Lung (tissue), 12 donors: Measurements from ENCODE around the gene HRH3. TPM values are rescaled to one million over a fixed set of nuclear protein-coding genes. Genes with fewer than 3 reads are reported as not detected.

Experiments used
- ATAC-seq: fragments of 200-7000 bp; cut with Tn5 transposase; one replicate; pipeline ENCODE4 v1.9.1; 2020; ENCODE audit warnings: moderate number of reproducible peaks; ENCODE audit not compliant: insufficient read depth, low FRiP score
- DNase-seq, 3 donors: peaks; one replicate each; pipeline ENCODE4 v3.0.0-alpha.2; 2013 to 2017
- H3K27ac ChIP-seq, 2 donors: one replicate each; pipeline ENCODE4 v1.5.1; 2013; ENCODE audit warnings: mild to moderate bottlenecking in 2 of 2, moderate library complexity in 2 of 2, control low read depth in 1 of 2, inconsistent platforms in 1 of 2, low read depth in 1 of 2, low read length in 1 of 2
- H3K27me3 ChIP-seq, 3 donors: one replicate each; pipeline ENCODE4 v1.5.1; 2013; ENCODE audit warnings: low read length in 2 of 3; ENCODE audit not compliant: control insufficient read depth in 3 of 3, insufficient read depth in 3 of 3
- H3K36me3 ChIP-seq, 4 donors: one replicate each; pipeline ENCODE4 v1.5.1; 2013; ENCODE audit warnings: low read length in 4 of 4, mild to moderate bottlenecking in 1 of 4, moderate library complexity in 1 of 4; ENCODE audit not compliant: control insufficient read depth in 4 of 4, insufficient read depth in 4 of 4
- H3K4me1 ChIP-seq, 5 donors: one replicate each; pipeline ENCODE4 v1.5.1; 2013; ENCODE audit warnings: low read length in 5 of 5, mild to moderate bottlenecking in 2 of 5, moderate library complexity in 1 of 5; ENCODE audit not compliant: control insufficient read depth in 5 of 5, insufficient read depth in 5 of 5
- H3K4me3 ChIP-seq: one replicate; pipeline ENCODE4 v1.5.1; 2013; ENCODE audit warnings: mild to moderate bottlenecking, control low read depth, moderate library complexity
- H3K9ac ChIP-seq, 2 donors: one replicate each; pipeline ENCODE4 v1.5.1; 2013; ENCODE audit warnings: low read length in 2 of 2, control low read depth in 1 of 2; ENCODE audit not compliant: insufficient read depth in 1 of 2
- H3K9me3 ChIP-seq, 4 donors: one replicate each; pipeline ENCODE4 v1.5.1; 2013; ENCODE audit warnings: low read length in 3 of 4, mild to moderate bottlenecking in 1 of 4, moderate library complexity in 1 of 4; ENCODE audit not compliant: control insufficient read depth in 4 of 4, insufficient read depth in 3 of 4
- CTCF ChIP-seq: IDR thresholded peaks from 2 replicates; pipeline ENCODE4 v1.5.1; 2012; ENCODE audit warnings: mild to moderate bottlenecking; ENCODE audit errors: control extremely low read depth, extremely low read depth
- WGBS, 2 donors: extraction: QIAGEN DNeasy Blood & Tissue Kit; methylation state at CpG; one replicate each; pipeline ENCODE4 v1.1.7; 2013; 5-methylcytosine and 5-hydroxymethylcytosine counted together
- polyA plus RNA-seq, 2 donors: library from polyadenylated mRNA; stranded (reverse); fragments of 200-250 nt; gene quantifications; one replicate each; pipeline ENCODE4 v1.2.1, GENCODE V29; 2013
- total RNA-seq, 2 donors: library from RNA; depleted of rRNA in 1 of 2; stranded (reverse); fragments of >200 nt in 1 of 2; gene quantifications; one replicate each; pipeline ENCODE4 v1.2.1, GENCODE V29; 2014 to 2021
- donor health status: control.
- donor health status: control.
- donor health status: Bipolar disorder and iron deficiency.
- donor health status: healthy.
- donor health status: DM: yes; HTN: yes; CAD: no.

The HRH3 gene
- total and polyA plus RNA-seq, 4 donors = not detected

- DNase-seq = no peak
- WGBS, 2 donors = 92 to 95% methylated on average over 10 of the region's 10 CpGs
- Histone ChIP-seq H3K36me3 (peaks cover 6 to 43% (median 23%) of the 10 kb centered on the region in 4 donors), H3K9me3 (peaks cover 0 to 4% (median 0%) of the 10 kb centered on the region in 4 donors), H3K4me1 (peaks cover 0 to 2% (median 0%) of the 10 kb centered on the region in 5 donors), H3K27me3 (no peaks in the 10 kb centered on the region), H3K9ac (no peak overlapping the region), H3K27ac (no peak overlapping the region), H3K4me3 (no peak overlapping the region)
- no peak for TF ChIP-seq CTCF
- ATAC-seq = no peak
Observed at GRCh38 chr20:62266340-62266739, 46.3 kb upstream of the HRH3 start.

- ATAC-seq (no peak), DNase-seq (no peak)
- 97 to 100% methylated on average over 1 of the region's 1 CpG for WGBS, 2 donors
- TF ChIP-seq CTCF = no peak
- peaks cover 0 to 4% (median 0%) of the 10 kb centered on the region in 4 donors for H3K9me3 ChIP-seq
- H3K27ac ChIP-seq = no peak overlapping the region
- H3K27me3 ChIP-seq = no peaks in the 10 kb centered on the region
- H3K4me1 ChIP-seq = peaks cover 0 to 2% (median 0%) of the 10 kb centered on the region in 5 donors
- H3K9ac ChIP-seq = no peak overlapping the region
- H3K4me3 ChIP-seq = no peak overlapping the region
- peaks cover 10 to 49% (median 23%) of the 10 kb centered on the region in 4 donors for H3K36me3 ChIP-seq
Observed at GRCh38 chr20:62265365-62265764, 45.3 kb upstream of the HRH3 start.

- Histone ChIP-seq H3K4me3 (no peak overlapping the region), H3K27ac (no peak overlapping the region), H3K36me3 (peaks cover 10 to 57% (median 25%) of the 10 kb centered on the region in 4 donors), H3K9me3 (peaks cover 0 to 4% (median 0%) of the 10 kb centered on the region in 4 donors), H3K4me1 (peaks cover 0 to 2% (median 0%) of the 10 kb centered on the region in 5 donors), H3K9ac (no peak overlapping the region), H3K27me3 (no peaks in the 10 kb centered on the region)
- no peak for TF ChIP-seq CTCF
- ATAC-seq = no peak
- WGBS, 2 donors = 94 to 97% methylated on average over 14 of the region's 14 CpGs
- no peak for DNase-seq
Observed at GRCh38 chr20:62263396-62263795, 43.3 kb upstream of the HRH3 start.

GRCh38 chr20:62262064-62262463, 42.0 kb upstream of the HRH3 start:
- no peak overlapping the region for H3K9ac ChIP-seq
- H3K4me3 ChIP-seq = no peak overlapping the region
- no peaks in the 10 kb centered on the region for H3K27me3 ChIP-seq
- H3K27ac ChIP-seq = no peak overlapping the region
- peaks cover 0 to 4% (median 0%) of the 10 kb centered on the region in 4 donors for H3K9me3 ChIP-seq
- peaks cover 10 to 56% (median 25%) of the 10 kb centered on the region in 4 donors for H3K36me3 ChIP-seq
- WGBS, 2 donors = 96 to 97% methylated on average over 10 of the region's 10 CpGs
- DNase-seq = no peak
- ATAC-seq = no peak
- H3K4me1 ChIP-seq = peaks cover 0 to 2% (median 0%) of the 10 kb centered on the region in 5 donors
- TF ChIP-seq CTCF = no peak
